Head of caudate nucleus (tissue), 42 donors: Measurements from ENCODE around the gene CAMK2D.
"Not testable (repeated sequence)": the region's sequence is repeated elsewhere in the genome, so short reads cannot be mapped to it uniquely, and the experiment has no call there.

Experiments
- DNase-seq, 42 donors: peaks; one replicate each; pipeline versions ENCODE4 v3.0.0 to v3.0.0-alpha.2; 2020 to 2021; ENCODE audit warnings: mixed read lengths in 7 of 42
- intact Hi-C: fragments of 100-400 bp; cut with DNase I; formaldehyde crosslinking; loops from one replicate; pipeline ENCODE4 v1.15.0; 2022

Gene CAMK2D

DNA sequence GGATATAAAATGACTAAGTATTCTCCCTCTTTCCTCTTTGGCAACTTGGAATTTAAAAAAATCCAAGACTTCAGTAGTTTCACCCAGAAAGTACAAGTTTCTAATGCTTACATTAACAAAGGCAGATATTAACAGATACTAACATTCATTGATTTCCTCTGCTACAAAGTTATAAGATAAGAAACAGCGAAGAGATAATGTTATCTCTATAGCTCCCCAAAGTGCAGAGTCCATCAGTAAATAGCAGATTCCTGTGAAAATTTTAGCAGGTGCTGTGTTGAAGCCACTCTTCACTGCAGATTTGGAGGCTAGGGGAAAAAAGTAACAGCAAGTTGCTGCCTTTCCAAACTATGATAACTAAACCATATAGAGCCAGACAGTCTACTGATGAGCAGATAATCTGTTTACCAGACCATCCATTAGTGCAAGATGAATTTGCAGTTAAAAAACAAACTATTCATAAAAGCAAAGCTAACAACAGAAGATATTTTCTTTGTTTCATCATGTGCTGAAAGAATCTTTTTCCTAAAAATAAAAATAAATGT is 3.3 kb upstream of the CAMK2D start:
- intact Hi-C loops: loop anchor here (5.0 kb wide), 2 partner anchors 217 to 367 kb away; no protein-coding TSS in a partner anchor
- no peak for DNase-seq

DNA sequence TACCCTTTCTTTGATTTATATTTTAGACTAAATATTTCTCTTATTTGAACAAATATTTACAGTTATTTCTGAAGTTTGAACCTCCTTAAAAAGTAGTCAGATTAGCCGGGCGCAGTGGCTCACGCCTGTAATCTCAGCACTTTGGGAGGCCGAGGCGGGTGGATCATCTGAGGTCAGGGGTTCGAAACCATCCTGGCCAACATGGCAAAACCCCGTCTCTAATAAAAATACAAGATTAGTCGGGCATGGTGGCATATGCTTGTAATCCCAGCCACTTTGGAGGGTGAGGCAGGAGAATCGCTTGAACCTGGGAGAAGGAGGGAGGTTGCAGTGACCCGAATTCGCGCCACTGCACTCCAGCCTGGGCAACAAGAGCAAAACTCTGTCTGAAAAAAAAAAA is 2.4 kb upstream of the CAMK2D start:
- DNase-seq: not testable (repeated sequence)
- intact Hi-C loops: loop anchor here (5.0 kb wide), 2 partner anchors 217 to 367 kb away; no protein-coding TSS in a partner anchor

DNA sequence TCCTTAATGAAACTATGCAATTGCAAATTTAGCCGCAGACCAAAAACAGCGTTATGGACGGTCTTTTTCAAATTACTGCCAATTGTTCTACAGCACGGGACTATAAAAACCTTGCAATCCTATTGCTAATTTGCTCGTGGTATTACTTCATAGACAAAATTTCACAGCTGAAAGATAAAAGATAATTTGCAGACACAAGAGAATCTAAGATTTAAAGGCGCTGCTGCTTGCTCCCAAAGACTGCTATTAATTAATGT is 1.4 kb upstream of the CAMK2D start:
- DNase-seq: peak in 2 of 42 donors; percentile 3 to 47
- intact Hi-C loops: loop anchor here (5.0 kb wide), 2 partner anchors 216 to 366 kb away; no protein-coding TSS in a partner anchor

DNA sequence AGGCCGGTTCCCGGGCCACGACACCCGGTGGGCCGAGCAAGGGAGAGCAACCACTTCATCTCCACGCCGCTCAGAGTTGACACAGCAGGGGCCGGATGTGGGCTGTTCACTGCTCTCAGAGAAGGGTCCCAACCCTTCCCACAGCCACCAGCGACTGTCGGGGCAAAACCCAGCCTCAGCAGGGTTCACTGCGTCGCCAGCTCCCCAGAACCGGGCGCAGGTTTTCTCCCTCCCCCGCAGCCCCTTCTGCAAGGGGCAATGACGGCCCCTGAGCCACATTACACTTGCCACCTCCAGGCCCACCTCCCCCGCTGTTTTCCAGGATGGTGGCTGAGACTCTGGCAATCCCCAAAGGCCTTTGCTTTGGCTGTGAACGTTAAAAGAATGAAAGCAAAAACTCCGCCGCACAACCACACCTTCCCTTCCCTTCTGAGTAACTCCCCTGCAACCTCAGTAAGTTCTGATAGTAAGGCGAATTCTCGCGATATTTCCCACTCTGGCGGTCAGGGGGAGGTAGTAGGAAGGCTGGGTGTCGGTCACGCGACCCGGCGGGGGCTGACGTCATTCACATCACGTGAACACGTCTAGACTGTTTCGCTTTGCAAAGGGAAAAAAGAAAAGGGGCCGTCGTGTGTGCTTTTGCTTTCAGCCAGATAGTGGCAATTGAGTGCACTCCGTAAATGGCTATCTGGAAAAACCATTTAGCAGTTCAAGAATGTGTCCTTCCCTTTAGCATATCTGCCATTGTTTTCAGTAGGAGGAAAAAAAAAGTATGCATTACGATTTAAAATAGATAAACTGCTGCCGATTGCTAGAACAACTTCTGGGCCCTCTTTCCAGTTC is 869 bp upstream of the CAMK2D start:
- intact Hi-C loops: loop anchor here (5.0 kb wide), 2 partner anchors 215 to 365 kb away; no protein-coding TSS in a partner anchor
- peak; percentile 91 to 100 (median 99) for DNase-seq

DNA sequence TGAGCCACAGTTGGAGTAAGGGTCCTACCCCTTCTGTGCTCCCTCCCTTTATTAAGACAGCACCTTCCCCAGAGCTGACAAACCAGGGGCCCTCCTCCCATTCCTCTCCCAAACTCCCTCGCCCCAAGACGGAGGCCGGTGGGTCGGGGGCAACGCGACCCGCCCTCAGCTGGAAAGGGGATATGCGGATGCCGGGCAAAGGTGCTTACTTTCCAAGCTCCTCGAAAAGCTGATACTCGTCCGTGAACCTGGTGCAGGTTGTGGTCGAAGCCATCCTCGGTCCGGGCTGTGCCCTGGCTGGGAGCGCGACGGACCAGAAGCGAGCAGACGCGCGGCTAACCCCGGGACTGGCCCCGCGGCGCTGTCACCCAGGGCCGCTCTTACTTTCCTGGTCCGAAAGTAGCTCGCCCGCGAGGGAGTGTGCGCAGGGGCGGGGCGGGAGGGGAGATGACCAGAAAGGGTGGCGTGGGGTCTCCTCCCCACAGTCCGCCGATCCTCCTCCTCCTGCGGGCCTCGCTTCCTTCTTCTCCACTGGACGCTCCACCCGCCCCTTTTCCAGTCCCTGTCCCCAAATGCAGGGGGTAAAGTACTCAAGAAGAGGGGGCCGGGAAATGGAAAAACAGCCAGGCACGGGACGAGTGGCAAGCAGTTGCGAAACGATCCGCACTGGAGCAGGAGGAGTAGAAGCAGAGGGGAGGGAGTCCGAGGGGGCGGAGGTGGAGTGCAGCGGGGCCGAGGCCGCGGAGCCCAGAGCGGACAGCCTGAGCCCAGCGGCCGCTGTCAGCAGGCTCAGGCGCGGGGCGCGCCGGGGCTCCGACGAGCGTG is 531 bp downstream of the CAMK2D start:
- intact Hi-C loops: loop anchor here (5.0 kb wide), 2 partner anchors 214 to 364 kb away; no protein-coding TSS in a partner anchor

DNA sequence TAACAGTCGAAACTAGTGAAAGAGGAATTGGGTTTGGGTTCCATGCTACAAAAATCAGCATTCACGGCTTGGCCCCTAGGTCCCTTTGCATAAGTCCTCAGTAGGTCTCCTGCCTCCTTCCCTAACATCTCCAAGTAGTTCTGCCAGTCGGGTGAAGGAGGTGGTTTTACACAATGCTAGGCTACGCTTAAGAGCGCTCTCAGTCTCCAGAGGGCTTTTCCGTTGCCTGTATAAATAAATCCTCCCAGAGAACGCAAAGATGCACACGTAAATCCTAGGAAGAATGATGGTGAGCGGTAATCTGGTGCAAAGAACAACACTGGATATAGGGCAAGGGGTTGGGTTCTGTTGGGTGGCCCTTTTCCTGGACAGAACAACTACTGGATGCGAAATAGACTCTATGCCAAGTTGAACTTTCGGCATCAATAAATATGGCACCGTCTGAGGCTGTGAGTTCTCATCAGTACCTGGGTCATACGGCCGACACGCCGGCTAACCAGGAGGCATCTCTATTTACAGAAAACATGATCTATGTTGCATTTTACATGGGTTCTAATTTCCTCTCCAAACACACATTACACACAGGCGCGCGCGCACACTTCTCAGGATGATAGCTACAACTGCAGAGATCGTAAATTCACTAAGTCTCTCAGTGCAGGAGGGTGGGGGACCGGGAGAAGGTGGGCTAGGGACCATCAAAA is 1.3 kb downstream of the CAMK2D start:
- peak in 36 of 42 donors; percentile 8 to 64 (median 31) for DNase-seq
- intact Hi-C loops: loop anchor here (5.0 kb wide), 2 partner anchors 213 to 363 kb away; no protein-coding TSS in a partner anchor

More for the DNA sequence above, 531 bp downstream of the CAMK2D start:
- DNase-seq: peak; percentile 17 to 83 (median 62)

DNA sequence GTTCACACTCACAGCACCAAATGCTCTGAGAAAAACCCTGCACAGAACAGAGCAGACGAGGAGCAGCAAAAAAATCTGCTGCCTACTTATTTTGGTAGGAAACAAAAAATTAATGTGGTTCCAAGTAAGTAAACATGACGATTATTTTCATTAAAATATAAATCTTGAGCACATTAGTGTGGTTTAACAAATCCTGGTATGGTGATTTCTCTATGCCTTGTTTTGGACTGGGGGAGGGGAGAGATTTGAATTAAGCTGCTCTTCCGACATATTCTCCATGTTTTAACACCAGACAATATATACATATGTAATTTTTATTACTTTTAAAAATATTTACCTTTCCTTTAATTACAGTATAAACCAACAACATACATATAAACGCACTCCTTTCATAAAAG is 1.8 kb downstream of the CAMK2D start:
- intact Hi-C loops: loop anchor here (5.0 kb wide), 2 partner anchors 212 to 362 kb away; no protein-coding TSS in a partner anchor
- DNase-seq: no peak

DNA sequence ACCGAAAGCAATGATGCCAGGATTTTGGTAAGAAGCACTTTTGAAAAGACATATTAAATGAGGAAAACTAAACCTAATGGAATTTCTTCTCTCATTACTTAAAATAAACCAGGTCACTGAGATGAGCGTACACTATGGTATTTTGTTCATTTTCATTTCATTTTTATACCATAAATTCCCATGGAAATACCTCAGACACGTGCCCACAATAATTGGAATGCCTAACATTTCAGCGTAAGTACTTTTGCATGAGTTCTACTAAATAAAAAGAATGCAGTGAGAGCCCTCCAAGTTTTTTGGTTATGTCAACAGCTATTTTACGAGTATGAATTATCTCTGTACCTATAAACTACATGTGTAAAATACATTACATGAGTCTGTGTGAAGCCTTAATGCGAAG is 3.2 kb downstream of the CAMK2D start:
- intact Hi-C loops: no loop called here
- DNase-seq: no peak

DNA sequence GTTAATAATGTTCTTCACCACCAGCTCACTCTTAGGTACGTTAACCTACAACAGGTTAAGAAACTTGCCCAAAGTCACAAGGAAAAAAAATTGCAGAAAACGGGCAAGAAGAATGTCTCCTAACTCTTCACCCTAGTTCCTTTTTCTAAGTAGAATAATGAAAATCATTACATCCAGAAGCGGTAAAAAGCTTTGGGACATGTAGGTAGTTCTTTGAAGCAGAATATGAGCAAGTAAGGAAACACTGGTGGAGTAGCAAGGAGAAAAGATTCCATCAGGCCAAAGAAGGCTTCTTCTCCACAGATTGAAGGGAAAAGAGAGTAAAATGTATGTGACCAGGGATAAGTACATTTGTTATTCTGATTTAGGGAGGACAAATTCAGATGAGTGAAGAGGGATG is 4.1 kb downstream of the CAMK2D start:
- intact Hi-C loops: no loop called here
- DNase-seq: no peak

DNA sequence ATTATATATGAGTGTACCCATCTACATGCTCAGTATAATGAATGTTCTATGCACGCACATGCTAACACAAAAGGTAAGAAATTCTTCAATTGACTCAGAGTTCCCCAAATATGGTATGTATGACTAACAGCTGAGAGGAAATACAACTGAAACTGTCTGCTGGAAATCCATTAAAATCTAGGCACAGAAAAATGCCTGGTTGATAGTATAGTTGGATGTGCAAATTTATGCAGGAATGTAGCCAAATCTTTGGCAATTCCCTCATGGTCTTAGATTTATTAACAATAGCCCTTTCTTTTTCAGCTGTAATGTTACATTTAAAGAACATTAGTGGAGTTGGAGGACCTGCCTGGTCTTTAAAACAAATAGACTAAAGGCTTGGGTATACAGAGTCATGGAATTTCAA is 5.5 kb downstream of the CAMK2D start:
- intact Hi-C loops: no loop called here
- no peak for DNase-seq

DNA sequence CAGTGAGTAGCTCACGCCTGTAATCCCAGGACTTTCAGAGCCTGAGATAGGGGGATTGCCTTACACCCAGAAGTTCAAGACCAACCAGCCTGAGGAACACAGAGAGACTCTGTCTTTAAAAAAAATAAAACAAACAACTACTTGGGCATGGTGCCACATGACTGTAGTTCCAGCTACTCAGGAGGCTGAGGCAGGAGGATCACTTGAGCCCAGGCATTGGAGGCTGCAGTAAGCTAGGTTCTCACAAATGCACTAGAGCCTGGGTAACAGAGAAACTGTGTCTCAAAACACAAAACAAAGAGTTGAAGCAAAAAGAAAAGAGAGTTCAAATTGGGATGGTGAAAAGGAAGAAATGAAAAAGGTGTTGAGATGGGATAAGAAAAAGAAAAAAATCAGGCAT is 10.8 kb downstream of the CAMK2D start:
- intact Hi-C loops: no loop called here
- DNase-seq: no peak

DNA sequence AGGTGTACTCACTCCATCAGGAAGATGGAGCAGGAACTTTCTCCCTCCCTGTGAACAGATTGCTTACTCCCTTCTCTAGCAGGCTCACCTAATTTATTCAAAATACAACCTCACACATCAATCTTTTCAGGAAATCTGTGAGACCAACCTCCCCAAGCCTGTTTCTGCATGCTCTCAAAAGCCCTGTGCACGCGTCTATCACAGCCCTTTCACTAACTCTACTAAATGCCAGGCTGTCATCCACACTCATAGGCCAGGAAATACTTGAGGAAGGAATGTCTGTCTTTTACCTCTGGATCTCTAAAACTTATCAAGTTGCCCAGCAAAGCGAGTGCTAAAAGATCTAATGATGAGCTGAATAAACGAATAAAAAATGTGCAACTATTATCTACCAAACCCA is 11.2 kb downstream of the CAMK2D start:
- no peak for DNase-seq
- intact Hi-C loops: no loop called here

DNA sequence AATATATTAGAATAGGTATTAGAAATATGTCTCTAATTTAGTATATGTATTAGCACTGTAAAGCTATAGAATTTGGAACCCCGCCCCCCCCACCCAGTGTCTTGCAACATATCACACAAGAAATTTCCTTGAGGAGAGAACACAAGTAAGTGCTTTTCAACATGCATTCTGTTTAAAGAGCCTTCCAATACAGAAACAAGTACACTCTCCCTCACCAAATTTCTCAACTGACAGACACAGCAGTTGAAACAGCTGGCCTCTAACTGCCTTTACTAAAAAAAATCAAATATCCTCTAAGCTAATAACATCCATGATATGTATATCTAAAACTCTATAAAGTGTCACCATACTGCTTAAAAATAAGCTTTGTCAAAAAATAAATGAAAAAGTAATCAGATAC is 12.4 kb downstream of the CAMK2D start:
- intact Hi-C loops: no loop called here
- no peak for DNase-seq

DNA sequence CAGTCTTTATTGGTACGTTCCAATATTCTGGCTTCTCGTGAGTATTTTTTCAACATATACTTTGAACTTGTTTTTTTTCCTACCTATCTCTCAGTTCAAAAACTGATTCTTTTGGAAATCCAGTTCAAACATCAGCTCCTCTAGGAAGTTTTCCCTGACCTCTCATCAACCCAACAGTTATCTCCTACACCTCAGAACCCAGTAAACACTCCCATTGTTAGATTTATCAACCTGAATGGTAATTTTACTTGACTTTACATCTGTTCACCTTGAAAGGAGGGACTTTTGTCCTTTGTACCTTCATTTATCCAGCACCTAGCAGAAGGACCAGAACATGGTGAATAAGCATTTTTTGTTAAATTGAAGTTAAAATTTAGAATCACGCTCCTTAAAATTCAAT is 13.6 kb downstream of the CAMK2D start:
- DNase-seq: no peak
- intact Hi-C loops: no loop called here

DNA sequence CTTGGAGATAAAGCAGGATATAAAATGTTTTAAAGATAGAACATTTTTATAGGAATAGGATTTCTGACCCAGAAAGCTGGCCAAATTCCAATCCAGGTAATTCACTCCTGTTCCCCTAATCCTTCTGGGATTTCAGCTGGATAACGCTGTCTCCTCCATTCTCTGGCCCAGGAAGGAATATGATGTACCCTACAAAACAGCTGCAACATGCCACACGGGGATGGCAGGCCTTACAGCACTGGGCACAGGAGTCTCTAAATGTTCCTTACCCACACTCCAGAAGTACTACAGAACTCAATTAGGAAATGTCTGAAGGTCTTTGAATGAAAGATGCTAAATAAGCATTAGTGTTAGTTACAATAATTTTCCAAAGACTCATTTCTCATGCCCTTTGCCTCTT is 15.8 kb downstream of the CAMK2D start:
- intact Hi-C loops: no loop called here

DNA sequence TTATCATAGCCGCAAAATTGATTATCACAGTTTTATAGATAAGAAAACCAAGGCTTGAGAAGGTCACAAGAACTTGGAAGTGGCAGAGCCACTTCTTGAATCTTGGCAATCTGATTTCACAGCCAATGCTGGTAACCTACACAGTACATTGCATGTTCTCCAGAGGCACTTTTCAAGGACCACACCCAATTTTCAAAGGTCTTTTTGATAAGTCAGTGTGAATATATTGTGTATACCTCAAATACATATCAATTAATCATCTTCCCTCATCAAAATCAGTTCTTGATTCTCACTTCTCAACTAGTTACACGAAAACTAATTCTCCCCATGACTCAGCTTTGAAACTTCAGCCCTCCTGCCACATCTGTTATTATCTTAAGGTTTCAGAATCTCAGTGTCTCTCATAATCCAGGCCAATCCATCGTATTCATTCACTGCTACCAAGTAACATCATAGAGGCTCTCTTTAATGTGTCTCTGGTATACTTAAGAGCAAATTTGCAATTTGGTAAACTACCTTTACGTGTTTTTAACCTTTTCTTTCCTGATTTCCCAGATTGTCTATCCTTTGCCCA is 16.8 kb downstream of the CAMK2D start:
- intact Hi-C loops: no loop called here

More for the DNA sequence above, 15.8 kb downstream of the CAMK2D start:
- DNase-seq: no peak

DNA sequence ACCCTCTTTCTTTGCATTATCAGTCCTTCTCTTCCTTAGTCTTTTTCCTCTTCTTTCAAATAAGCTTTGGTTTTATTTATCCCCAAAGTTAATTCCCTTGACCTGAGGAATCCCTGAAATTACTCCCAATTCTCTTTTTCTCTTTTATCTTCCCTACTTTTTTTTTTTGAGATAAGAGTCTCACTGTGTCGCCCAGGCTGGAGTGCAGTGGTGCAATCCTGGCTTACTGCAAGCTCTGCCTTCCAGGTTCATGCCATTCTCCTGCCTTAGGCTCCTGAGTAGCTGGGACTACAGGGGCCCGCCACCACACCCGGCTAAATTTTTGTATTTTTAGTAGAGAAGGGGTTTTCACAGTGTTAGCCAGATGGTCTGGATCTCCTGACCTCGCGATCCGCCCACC is 17.8 kb downstream of the CAMK2D start:
- intact Hi-C loops: no loop called here
- DNase-seq: no peak

More for the DNA sequence above, 16.8 kb downstream of the CAMK2D start:
- DNase-seq: no peak

DNA sequence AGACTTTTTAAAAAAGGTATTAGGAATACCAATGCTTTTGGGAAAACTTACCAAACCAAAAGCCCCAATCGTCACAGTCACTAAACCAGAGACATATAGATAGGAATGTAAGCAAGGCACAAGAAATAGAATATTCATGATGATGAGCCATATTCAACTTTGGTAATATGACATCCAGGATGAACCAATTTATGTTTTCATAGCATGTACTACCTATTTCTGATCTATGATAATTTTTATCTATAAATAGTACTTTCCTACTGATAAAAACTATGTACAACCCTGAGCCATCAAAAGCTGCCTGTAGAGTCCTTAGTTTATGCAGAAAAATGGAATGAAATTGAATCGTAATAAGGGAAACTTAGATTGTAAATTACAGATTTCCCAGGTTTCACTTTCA is 18.9 kb downstream of the CAMK2D start:
- intact Hi-C loops: no loop called here
- no peak for DNase-seq

DNA sequence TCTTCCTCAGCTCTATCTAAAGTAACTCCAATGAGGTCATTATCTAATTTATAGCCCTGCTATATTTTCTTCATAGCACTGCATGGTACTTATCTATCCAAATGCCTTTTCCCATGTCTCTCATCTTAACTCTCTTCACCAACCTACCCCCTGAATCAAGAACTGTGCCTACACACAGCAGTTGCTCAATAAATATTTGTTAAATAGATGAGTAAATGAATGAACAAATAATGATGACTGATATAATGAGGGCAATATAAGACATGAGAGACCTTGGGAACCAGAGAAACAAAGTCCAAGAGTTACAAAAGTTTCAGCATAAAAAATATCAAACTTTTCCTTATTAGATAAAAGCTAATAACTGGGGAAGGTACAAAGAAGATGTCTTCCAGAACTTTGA is 19.6 kb downstream of the CAMK2D start:
- intact Hi-C loops: no loop called here

More for the DNA sequence above, 19.6 kb downstream of the CAMK2D start:
- DNase-seq: no peak
